Inflammatory macrophage (primary cell): Measurements from ENCODE around the gene AHCYL1.
"Not testable (repeated sequence)": the region's sequence is repeated elsewhere in the genome, so short reads cannot be mapped to it uniquely, and the experiment has no call there.

Source experiments
- DNase-seq, 2 donors: peaks; one replicate each; pipeline ENCODE4 v3.0.0-alpha.2; 2020 to 2022

AHCYL1 gene

GRCh38 chr1:110002695-110003094, 18.1 kb downstream of the AHCYL1 start:
- no peak for DNase-seq

- peak; percentile 75 to 88 for DNase-seq
Observed at GRCh38 chr1:110003747-110004428, 19.3 kb downstream of the AHCYL1 start.

GRCh38 chr1:110004583-110004982, 20.0 kb downstream of the AHCYL1 start:
- no peak for DNase-seq

- no peak for DNase-seq
Observed at GRCh38 chr1:110005971-110006370, 21.4 kb downstream of the AHCYL1 start.

GRCh38 chr1:110006516-110006915, 22.0 kb downstream of the AHCYL1 start:
- no peak for DNase-seq

GRCh38 chr1:110007046-110007830, 22.7 kb downstream of the AHCYL1 start:
- DNase-seq = no peak

- no peak for DNase-seq
Observed at GRCh38 chr1:110008971-110009565, 24.5 kb downstream of the AHCYL1 start.

- DNase-seq = peak; percentile 67 to 73
Observed at GRCh38 chr1:110011527-110012041, 27.0 kb downstream of the AHCYL1 start.

- no peak for DNase-seq
Observed at GRCh38 chr1:110012100-110012780, 27.7 kb downstream of the AHCYL1 start.

GRCh38 chr1:110017792-110018191, 33.2 kb downstream of the AHCYL1 start:
- no peak for DNase-seq

GRCh38 chr1:110018396-110018795, 33.8 kb downstream of the AHCYL1 start:
- DNase-seq = no peak

GRCh38 chr1:110019770-110020169, 35.2 kb downstream of the AHCYL1 start:
- DNase-seq = no peak

- DNase-seq = no peak
Observed at GRCh38 chr1:110021285-110021684, 36.7 kb downstream of the AHCYL1 start.

GRCh38 chr1:110024613-110025012, 40.0 kb downstream of the AHCYL1 start:
- no peak for DNase-seq

GRCh38 chr1:110030687-110031086, 46.1 kb downstream of the AHCYL1 start:
- not testable (repeated sequence) for DNase-seq

- no peak for DNase-seq
Observed at GRCh38 chr1:110032327-110032726, 47.8 kb downstream of the AHCYL1 start.

- DNase-seq = no peak
Observed at GRCh38 chr1:110033421-110033820, 48.9 kb downstream of the AHCYL1 start.

- DNase-seq = no peak
Observed at GRCh38 chr1:110034040-110034450, 49.5 kb downstream of the AHCYL1 start.

- DNase-seq = peak; percentile 97 to 98
Observed at GRCh38 chr1:110034451-110035235, 50.1 kb downstream of the AHCYL1 start, which contains the start of gene STRIP1. TSS of gene STRIP1 (plus strand) at chr1:110034624. CDS start at chr1:110034638, 14 bp downstream.

GRCh38 chr1:110035236-110035752, 50.7 kb downstream of the AHCYL1 start:
- DNase-seq = peak; percentile 29 to 59

- DNase-seq = no peak
Observed at GRCh38 chr1:110038271-110038670, 53.7 kb downstream of the AHCYL1 start.

GRCh38 chr1:110039641-110040040, 55.1 kb downstream of the AHCYL1 start:
- no peak for DNase-seq
